ENCODE measurements around the gene KCNT1. TPM values are rescaled to one million over a fixed set of nuclear protein-coding genes. Genes with fewer than 3 reads are reported as not detected.

The KCNT1 gene
- total RNA-seq, 2 donors from 2014 or later = 0.48 TPM; not detected in 1

- no peaks in the 10 kb centered on the region for H3K4me1 ChIP-seq
- H3K4me3 ChIP-seq = no peak overlapping the region
- DNase-seq (ENCODE audit: low spot score) = no peak
- H3K9me3 ChIP-seq = no peaks in the 10 kb centered on the region
- no peaks in the 10 kb centered on the region for H3K36me3 ChIP-seq
- no peak for TF ChIP-seq CTCF (IDR thresholded peaks at IDR 0.05)
- no peaks in the 10 kb centered on the region for H3K27me3 ChIP-seq
- no peak overlapping the region for H3K27ac ChIP-seq
These were observed 9.6 kb upstream of the KCNT1 start for GRCh38 chr9:135692410-135692809.

GRCh38 chr9:135693265-135693664 lies 8.7 kb upstream of the KCNT1 start:
- no peaks in the 10 kb centered on the region for H3K36me3 ChIP-seq
- H3K27ac ChIP-seq = no peak overlapping the region
- H3K9me3 ChIP-seq = no peaks in the 10 kb centered on the region
- H3K4me3 ChIP-seq = no peak overlapping the region
- no peaks in the 10 kb centered on the region for H3K27me3 ChIP-seq
- DNase-seq (ENCODE audit: low spot score) = no peak
- TF ChIP-seq CTCF (IDR thresholded peaks at IDR 0.05) = no peak
- no peaks in the 10 kb centered on the region for H3K4me1 ChIP-seq

- Histone ChIP-seq H3K27me3 (no peaks in the 10 kb centered on the region), H3K36me3 (no peaks in the 10 kb centered on the region), H3K4me1 (no peaks in the 10 kb centered on the region), H3K9me3 (no peaks in the 10 kb centered on the region), H3K4me3 (no peak overlapping the region), H3K27ac (no peak overlapping the region)
- DNase-seq (ENCODE audit: low spot score) = no peak
- TF ChIP-seq CTCF (IDR thresholded peaks at IDR 0.05) = no peak
These were observed 8.2 kb upstream of the KCNT1 start for GRCh38 chr9:135693771-135694170.

GRCh38 chr9:135694414-135694813 lies 7.6 kb upstream of the KCNT1 start:
- H3K27me3 ChIP-seq = no peaks in the 10 kb centered on the region
- H3K9me3 ChIP-seq = no peaks in the 10 kb centered on the region
- no peak for TF ChIP-seq CTCF (IDR thresholded peaks at IDR 0.05)
- H3K36me3 ChIP-seq = no peaks in the 10 kb centered on the region
- H3K4me1 ChIP-seq = no peaks in the 10 kb centered on the region
- H3K4me3 ChIP-seq = no peak overlapping the region
- no peak for DNase-seq (ENCODE audit: low spot score)
- H3K27ac ChIP-seq = no peak overlapping the region

- no peak for TF ChIP-seq CTCF (IDR thresholded peaks at IDR 0.05)
- Histone ChIP-seq H3K9me3 (no peaks in the 10 kb centered on the region), H3K4me3 (no peak overlapping the region), H3K27ac (no peak overlapping the region), H3K4me1 (no peaks in the 10 kb centered on the region), H3K36me3 (no peaks in the 10 kb centered on the region), H3K27me3 (no peaks in the 10 kb centered on the region)
- no peak for DNase-seq (ENCODE audit: low spot score)
These were observed 6.9 kb upstream of the KCNT1 start for GRCh38 chr9:135695036-135695435.

- Histone ChIP-seq H3K4me3 (no peak overlapping the region), H3K36me3 (no peaks in the 10 kb centered on the region), H3K27me3 (no peaks in the 10 kb centered on the region), H3K9me3 (no peaks in the 10 kb centered on the region), H3K27ac (no peak overlapping the region), H3K4me1 (no peaks in the 10 kb centered on the region)
- DNase-seq (ENCODE audit: low spot score) = no peak
- no peak for TF ChIP-seq CTCF (IDR thresholded peaks at IDR 0.05)
These were observed 6.3 kb upstream of the KCNT1 start for GRCh38 chr9:135695642-135696041.
